ENCODE results near the gene CASZ1. TPM values are rescaled to one million over a fixed set of nuclear protein-coding genes. Genes with fewer than 3 reads are reported as not detected.

The CASZ1 gene
- total RNA-seq, 1 donor from 2014 or later = 6.9 TPM

DNA sequence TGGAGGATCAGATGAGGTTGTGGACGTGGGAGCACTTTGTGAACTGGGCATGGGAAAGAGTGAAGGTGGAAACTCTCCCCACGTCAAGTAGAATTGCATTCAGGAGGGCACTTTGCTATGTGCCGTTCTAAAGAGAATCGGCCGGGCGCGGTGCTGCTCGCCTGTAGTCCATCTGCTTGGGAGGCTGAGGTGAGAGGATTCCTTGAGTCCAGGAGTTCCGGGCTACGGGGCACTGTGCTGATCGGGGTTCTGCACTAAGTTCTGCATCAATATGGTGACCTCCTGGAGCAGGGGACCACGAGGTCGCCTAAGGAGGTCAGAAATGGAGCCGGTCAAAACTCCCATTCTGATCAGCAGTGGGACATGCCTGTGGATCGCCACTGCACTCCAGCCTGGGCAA is 179.8 kb downstream of the CASZ1 start:
- intact Hi-C loops (cut with micrococcal nuclease) = no loop called here
- Mint-ChIP-seq H3K27ac (no peak overlapping the region), H3K27me3 (no peaks in the 10 kb centered on the region), H3K4me3 (no peak overlapping the region), H3K4me1 (no peaks in the 10 kb centered on the region), H3K36me3 (ENCODE audit: low read depth) (no peaks in the 10 kb centered on the region), H3K9me3 (no peaks in the 10 kb centered on the region)
- no peak for DNase-seq

GRCh38 chr1:10615932-10616671 is 180.3 kb downstream of the CASZ1 start:
- no peak overlapping the region for H3K4me3 Mint-ChIP-seq
- H3K36me3 Mint-ChIP-seq (ENCODE audit: low read depth) = no peaks in the 10 kb centered on the region
- intact Hi-C loops (cut with micrococcal nuclease) = no loop called here
- H3K27ac Mint-ChIP-seq = no peak overlapping the region
- no peaks in the 10 kb centered on the region for H3K9me3 Mint-ChIP-seq
- no peaks in the 10 kb centered on the region for H3K4me1 Mint-ChIP-seq
- H3K27me3 Mint-ChIP-seq = no peaks in the 10 kb centered on the region
- DNase-seq = no peak

- H3K27ac Mint-ChIP-seq = no peak overlapping the region
- no peaks in the 10 kb centered on the region for H3K4me1 Mint-ChIP-seq
- H3K27me3 Mint-ChIP-seq = no peaks in the 10 kb centered on the region
- H3K9me3 Mint-ChIP-seq = no peaks in the 10 kb centered on the region
- no peaks in the 10 kb centered on the region for H3K36me3 Mint-ChIP-seq (ENCODE audit: low read depth)
- DNase-seq = no peak
- no peak overlapping the region for H3K4me3 Mint-ChIP-seq
- intact Hi-C loops (cut with micrococcal nuclease) = no loop called here
These were observed 181.1 kb downstream of the CASZ1 start for GRCh38 chr1:10615332-10615731.

DNA sequence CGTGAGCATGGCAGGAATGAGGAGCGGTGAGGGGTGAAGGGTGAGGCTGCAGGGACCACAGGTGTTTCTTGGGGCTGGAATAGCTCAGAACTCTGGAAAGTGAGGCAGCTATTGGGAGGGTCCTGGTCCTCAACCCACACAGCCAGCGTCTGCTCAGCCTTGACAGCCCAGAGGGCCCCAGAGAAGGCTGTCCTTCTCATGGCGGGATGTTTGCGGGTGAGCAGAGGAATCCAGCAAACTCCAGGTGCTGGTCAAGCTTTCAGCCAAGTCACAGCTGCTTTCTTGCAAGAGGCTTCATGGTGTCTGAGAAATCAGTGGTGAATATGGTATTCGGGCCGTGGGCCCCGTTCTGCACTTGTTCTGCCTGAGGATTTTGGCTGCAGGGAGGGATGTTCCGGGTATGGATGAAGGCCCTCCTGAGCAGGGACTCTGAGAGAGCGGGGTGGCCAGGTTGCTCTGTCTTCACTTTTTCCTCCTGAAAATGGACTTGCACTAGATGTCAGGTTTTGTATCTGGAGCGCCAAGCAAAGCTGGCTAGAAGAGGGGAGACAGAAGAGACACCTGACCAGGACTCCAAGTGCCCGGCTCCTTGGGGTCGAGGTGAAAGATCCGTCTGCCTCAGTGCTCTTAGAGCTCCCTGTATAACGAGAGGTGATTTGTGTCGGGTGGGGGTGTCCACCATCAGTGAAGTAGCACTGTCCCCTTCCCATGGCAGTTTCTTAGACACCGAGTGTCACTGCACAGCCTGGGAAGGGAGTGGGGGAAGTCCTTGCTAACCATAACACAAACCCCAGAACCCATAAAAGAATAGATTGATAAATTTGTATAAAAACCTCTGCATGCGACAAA is 181.8 kb downstream of the CASZ1 start:
- Mint-ChIP-seq H3K27me3 (no peaks in the 10 kb centered on the region), H3K4me1 (no peaks in the 10 kb centered on the region), H3K4me3 (no peak overlapping the region), H3K9me3 (no peaks in the 10 kb centered on the region), H3K27ac (no peak overlapping the region), H3K36me3 (ENCODE audit: low read depth) (no peaks in the 10 kb centered on the region)
- no peak for DNase-seq
- intact Hi-C loops (cut with micrococcal nuclease) = no loop called here

- Mint-ChIP-seq H3K36me3 (ENCODE audit: low read depth) (peaks cover under 1% of the 10 kb centered on the region), H3K9me3 (no peaks in the 10 kb centered on the region), H3K27me3 (no peaks in the 10 kb centered on the region), H3K4me3 (no peak overlapping the region), H3K4me1 (no peaks in the 10 kb centered on the region), H3K27ac (no peak overlapping the region)
- no peak for DNase-seq
- intact Hi-C loops (cut with micrococcal nuclease) = no loop called here
These were observed 182.6 kb downstream of the CASZ1 start for GRCh38 chr1:10613861-10614260.

DNA sequence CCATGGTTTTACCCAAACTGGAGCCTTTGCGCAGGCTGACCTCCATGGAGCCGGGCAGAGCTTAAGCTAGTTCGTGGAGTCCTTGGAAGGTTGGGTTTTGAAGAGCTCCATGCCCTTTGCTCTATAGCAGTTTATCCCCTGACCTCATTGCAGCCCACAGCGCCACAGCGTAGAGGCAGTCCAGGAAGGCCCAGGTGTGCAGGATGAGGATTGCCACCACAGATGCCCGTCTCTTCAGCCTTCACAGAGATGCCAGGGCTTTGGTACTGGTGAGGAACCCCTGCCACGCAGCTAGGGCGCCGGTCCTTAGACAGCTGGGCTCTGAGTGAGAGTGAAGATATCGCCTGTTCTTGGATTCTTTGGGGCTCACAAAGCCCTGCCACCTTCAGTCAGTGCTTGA is 183.1 kb downstream of the CASZ1 start:
- Mint-ChIP-seq H3K36me3 (ENCODE audit: low read depth) (peaks cover 3% of the 10 kb centered on the region), H3K4me1 (no peaks in the 10 kb centered on the region), H3K27me3 (no peaks in the 10 kb centered on the region), H3K27ac (no peak overlapping the region), H3K9me3 (no peaks in the 10 kb centered on the region), H3K4me3 (no peak overlapping the region)
- no peak for DNase-seq
- intact Hi-C loops (cut with micrococcal nuclease) = no loop called here

DNA sequence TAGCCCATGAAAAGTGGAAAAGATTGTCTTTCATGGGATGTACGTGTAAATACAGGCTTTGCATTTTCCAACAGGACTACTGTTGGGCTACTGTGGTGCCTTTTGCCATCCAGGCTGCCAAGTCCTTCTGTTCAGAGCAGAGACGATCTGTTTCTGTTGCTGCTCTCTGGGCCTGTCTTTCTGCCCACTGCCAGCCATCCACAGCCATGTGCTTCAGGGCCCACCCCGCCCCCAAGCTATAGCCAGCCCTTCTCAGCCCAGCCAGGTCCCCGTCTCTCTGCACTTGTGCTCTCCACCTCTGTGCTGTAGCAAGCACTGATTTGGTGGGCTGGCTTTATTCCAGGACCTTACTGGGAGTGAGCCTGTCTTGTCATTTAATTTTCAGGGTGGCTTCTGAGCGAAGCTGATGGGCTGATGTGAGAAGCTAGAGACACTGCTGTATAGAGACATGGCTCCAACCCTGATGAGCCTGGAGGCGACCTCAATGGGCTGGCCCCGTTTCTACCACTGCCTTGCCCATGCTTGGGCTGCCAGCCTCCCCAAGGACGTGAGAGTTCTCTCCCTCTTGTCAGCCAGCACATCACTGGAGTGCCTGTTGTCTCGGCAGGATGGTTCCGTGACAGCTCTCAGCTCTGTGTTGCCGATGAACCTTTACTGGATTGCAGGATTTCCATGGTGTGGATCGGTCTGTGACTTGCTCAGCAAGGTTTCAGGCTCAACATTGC is 183.8 kb downstream of the CASZ1 start:
- Mint-ChIP-seq H3K27me3 (no peaks in the 10 kb centered on the region), H3K9me3 (no peaks in the 10 kb centered on the region), H3K4me3 (no peak overlapping the region), H3K36me3 (ENCODE audit: low read depth) (peaks cover 3% of the 10 kb centered on the region), H3K27ac (no peak overlapping the region), H3K4me1 (no peaks in the 10 kb centered on the region)
- intact Hi-C loops (cut with micrococcal nuclease) = no loop called here
- no peak for DNase-seq

DNA sequence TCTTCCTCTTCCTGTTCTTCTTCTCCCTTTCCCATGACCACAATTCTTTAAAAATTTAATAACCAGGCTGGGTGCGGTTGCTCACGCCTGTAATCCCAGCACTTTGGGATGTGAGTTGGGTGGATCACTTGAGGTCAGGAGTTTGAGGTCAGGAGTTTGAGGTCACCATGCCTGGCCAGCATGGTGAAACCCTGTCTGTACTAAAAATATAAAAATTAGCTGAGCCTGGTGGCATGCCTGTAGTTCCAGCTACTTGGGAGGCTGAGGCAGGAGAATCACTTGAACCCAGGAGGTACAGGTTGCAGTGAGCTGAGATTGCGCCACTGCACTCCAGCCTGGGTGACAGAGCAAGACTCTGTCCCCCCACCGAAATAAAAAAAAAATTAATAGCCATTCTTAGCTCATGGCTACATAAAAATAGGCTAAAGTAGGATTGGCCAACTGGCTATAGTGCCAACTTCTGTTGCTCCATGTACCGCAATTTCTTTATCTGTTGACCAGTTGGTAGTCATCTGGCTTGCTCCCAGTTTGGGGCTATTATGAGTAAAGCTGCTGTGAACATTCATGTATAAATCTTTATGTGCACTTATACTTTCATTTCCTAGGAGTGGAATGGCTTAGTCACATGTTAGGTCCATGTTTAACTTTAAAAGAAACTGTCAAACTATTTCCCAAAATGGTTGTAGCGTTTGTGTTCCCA is 185.4 kb downstream of the CASZ1 start:
- DNase-seq = no peak
- H3K36me3 Mint-ChIP-seq (ENCODE audit: low read depth) = peaks cover 3% of the 10 kb centered on the region
- intact Hi-C loops (cut with micrococcal nuclease) = no loop called here
- no peaks in the 10 kb centered on the region for H3K9me3 Mint-ChIP-seq
- no peaks in the 10 kb centered on the region for H3K27me3 Mint-ChIP-seq
- H3K4me3 Mint-ChIP-seq = no peak overlapping the region
- no peaks in the 10 kb centered on the region for H3K4me1 Mint-ChIP-seq
- H3K27ac Mint-ChIP-seq = no peak overlapping the region

DNA sequence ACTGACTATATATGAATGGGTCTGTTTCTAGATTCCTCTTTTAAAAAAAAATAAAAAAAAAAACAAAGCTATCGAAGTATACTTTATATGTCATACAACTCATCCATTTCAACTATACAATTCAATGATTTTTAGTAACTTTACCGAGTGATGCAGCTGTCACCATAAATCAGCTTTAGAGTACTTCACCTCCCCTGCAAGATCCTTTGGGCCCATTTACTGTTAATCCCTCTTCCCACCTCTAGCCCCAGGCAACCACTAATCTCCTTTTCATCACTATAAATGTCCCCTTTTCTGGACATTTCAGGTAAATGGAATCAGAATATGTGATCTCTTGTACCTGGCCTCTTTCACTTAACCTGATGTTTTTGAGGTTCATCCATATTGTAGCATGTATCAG is 187.8 kb downstream of the CASZ1 start:
- no peaks in the 10 kb centered on the region for H3K9me3 Mint-ChIP-seq
- no peaks in the 10 kb centered on the region for H3K4me1 Mint-ChIP-seq
- H3K27me3 Mint-ChIP-seq = no peaks in the 10 kb centered on the region
- H3K36me3 Mint-ChIP-seq (ENCODE audit: low read depth) = peaks cover 3% of the 10 kb centered on the region
- no peak overlapping the region for H3K27ac Mint-ChIP-seq
- DNase-seq = no peak
- intact Hi-C loops (cut with micrococcal nuclease) = no loop called here
- no peak overlapping the region for H3K4me3 Mint-ChIP-seq

GRCh38 chr1:10607228-10607627 is 189.2 kb downstream of the CASZ1 start:
- no peaks in the 10 kb centered on the region for H3K4me1 Mint-ChIP-seq
- H3K9me3 Mint-ChIP-seq = no peaks in the 10 kb centered on the region
- no peak overlapping the region for H3K4me3 Mint-ChIP-seq
- DNase-seq = no peak
- intact Hi-C loops (cut with micrococcal nuclease) = no loop called here
- no peak overlapping the region for H3K27ac Mint-ChIP-seq
- H3K27me3 Mint-ChIP-seq = no peaks in the 10 kb centered on the region
- H3K36me3 Mint-ChIP-seq (ENCODE audit: low read depth) = peaks cover 3% of the 10 kb centered on the region

- Mint-ChIP-seq H3K27me3 (no peaks in the 10 kb centered on the region), H3K9me3 (no peaks in the 10 kb centered on the region), H3K4me3 (no peak overlapping the region), H3K27ac (no peak overlapping the region), H3K4me1 (no peaks in the 10 kb centered on the region), H3K36me3 (ENCODE audit: low read depth) (peaks cover 3% of the 10 kb centered on the region)
- intact Hi-C loops (cut with micrococcal nuclease) = no loop called here
- no peak for DNase-seq
These were observed 190.4 kb downstream of the CASZ1 start for GRCh38 chr1:10606064-10606463.

DNA sequence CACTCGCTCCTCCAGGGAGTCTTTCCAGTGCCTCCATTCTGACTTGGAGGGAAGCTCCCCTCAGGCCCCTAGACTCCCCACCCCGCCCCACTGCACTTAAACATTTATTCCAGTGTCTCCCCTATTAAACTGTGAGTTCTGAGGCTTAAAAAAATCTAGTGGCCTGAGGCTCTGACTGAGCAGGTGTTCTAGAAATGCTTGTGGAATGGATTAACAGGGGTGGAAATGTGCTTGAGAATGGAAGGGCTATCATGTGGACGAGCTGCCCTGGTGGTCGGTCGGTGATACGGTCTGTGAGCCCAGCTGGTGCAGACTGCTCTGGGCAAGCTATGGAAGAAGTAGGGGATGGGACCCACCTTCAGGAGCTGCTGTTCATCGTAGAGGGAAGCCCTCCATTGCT is 191.5 kb downstream of the CASZ1 start:
- H3K4me1 Mint-ChIP-seq = no peaks in the 10 kb centered on the region
- H3K27me3 Mint-ChIP-seq = no peaks in the 10 kb centered on the region
- peaks cover 3% of the 10 kb centered on the region for H3K36me3 Mint-ChIP-seq (ENCODE audit: low read depth)
- intact Hi-C loops (cut with micrococcal nuclease) = no loop called here
- DNase-seq = no peak
- no peak overlapping the region for H3K27ac Mint-ChIP-seq
- no peak overlapping the region for H3K4me3 Mint-ChIP-seq
- no peaks in the 10 kb centered on the region for H3K9me3 Mint-ChIP-seq

DNA sequence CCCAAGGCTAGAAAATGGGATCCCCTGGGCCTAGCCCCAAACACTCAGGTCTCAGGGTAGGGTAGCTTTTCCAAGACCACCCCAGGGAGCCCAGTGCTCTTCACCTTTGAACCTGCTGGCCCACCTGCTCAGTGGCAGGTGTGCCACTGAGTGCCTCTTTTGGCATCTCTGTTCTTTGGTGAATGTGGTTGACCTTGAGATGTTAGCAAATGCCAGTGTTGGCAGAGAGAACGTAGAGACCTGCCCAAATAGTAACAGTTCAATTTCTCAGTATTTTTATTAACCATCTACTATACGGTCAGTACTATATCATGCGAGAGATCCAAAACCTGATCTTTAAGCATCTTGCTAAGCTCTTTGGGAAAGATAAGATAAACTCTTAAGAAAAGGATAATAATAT is 193.5 kb downstream of the CASZ1 start:
- Mint-ChIP-seq H3K9me3 (no peaks in the 10 kb centered on the region), H3K27ac (no peak overlapping the region), H3K36me3 (ENCODE audit: low read depth) (peaks cover 3% of the 10 kb centered on the region), H3K4me3 (no peak overlapping the region), H3K27me3 (no peaks in the 10 kb centered on the region), H3K4me1 (no peaks in the 10 kb centered on the region)
- DNase-seq = no peak
- intact Hi-C loops (cut with micrococcal nuclease) = no loop called here

All from activated CD4-positive, alpha-beta T cell treated with anti-CD3 and anti-CD28 coated beads, Interleukin-2, amount 10 ng/mL, durations not matched to agents 24 days and 14 days (primary cell).